Measurements from ENCODE around the gene SLC25A29. TPM values are rescaled to one million over a fixed set of nuclear protein-coding genes. Genes with fewer than 3 reads are reported as not detected.

Gene SLC25A29
- total and polyA plus RNA-seq, 2 of the 13 experiments (the other 11 are each of a cell fraction or from before 2014, with no cell fraction given), result 12.2 to 17.2 TPM

DNA sequence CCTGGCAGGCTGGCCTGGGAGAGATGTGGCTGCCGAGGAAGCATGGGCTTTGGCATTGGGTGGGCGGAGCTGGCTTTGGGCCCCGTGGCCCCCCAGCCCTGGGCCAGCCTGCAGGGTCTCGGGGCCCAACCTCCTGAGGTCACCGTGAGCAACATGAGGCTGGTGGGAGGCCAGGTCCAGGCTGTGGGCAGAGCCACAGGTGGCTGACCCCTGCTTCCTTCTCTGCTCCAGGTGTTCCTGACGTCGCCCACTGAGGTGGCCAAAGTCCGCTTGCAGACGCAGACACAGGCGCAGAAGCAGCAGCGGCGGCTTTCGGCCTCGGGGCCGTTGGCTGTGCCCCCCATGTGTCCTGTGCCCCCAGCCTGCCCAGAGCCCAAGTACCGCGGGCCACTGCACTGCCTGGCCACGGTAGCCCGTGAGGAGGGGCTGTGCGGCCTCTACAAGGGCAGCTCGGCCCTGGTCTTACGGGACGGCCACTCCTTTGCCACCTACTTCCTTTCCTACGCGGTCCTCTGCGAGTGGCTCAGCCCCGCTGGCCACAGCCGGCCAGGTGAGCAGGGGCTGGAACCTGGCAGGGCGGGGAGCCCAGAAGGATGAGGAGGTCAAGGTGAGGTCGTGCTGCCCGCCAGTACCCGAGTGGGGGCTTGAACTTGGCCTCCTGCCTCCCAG is 22.4 kb upstream of the SLC25A29 start (continued):
- TF ChIP-seq ZNF772 (CRISPR knock-in tag; IDR thresholded peaks at IDR 0.05), result no peak; the same call in 1 of the 2 replicates
- peak; percentile 67; the same call in 1 of the 2 replicates for TF ChIP-seq ZIK1 (CRISPR knock-in tag; IDR thresholded peaks at IDR 0.05; ENCODE audit: borderline replicate concordance, low read depth)
- peak; percentile 75; the same call in 1 of the 2 replicates for TF ChIP-seq MEIS1 (CRISPR knock-in tag; IDR thresholded peaks at IDR 0.05; ENCODE audit: borderline replicate concordance)
- TF ChIP-seq ZNF460 (CRISPR knock-in tag; IDR thresholded peaks at IDR 0.05; ENCODE audit: borderline replicate concordance), result no peak
- TF ChIP-seq, protein P1, sequence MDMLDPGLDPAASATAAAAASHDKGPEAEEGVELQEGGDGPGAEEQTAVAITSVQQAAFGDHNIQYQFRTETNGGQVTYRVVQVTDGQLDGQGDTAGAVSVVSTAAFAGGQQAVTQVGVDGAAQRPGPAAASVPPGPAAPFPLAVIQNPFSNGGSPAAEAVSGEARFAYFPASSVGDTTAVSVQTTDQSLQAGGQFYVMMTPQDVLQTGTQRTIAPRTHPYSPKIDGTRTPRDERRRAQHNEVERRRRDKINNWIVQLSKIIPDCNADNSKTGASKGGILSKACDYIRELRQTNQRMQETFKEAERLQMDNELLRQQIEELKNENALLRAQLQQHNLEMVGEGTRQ (IDR thresholded peaks at IDR 0.05; ENCODE audit: low read depth, low read length), result no peak
- TF ChIP-seq, protein P1 (CRISPR knock-in tag; IDR thresholded peaks at IDR 0.05; ENCODE audit: borderline replicate concordance), result no peak
- TF ChIP-seq, protein P2, sequence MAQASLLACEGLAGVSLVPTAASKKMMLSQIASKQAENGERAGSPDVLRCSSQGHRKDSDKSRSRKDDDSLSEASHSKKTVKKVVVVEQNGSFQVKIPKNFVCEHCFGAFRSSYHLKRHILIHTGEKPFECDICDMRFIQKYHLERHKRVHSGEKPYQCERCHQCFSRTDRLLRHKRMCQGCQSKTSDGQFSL (CRISPR knock-in tag; IDR thresholded peaks at IDR 0.05), result no peak
- TF ChIP-seq, protein P3, sequence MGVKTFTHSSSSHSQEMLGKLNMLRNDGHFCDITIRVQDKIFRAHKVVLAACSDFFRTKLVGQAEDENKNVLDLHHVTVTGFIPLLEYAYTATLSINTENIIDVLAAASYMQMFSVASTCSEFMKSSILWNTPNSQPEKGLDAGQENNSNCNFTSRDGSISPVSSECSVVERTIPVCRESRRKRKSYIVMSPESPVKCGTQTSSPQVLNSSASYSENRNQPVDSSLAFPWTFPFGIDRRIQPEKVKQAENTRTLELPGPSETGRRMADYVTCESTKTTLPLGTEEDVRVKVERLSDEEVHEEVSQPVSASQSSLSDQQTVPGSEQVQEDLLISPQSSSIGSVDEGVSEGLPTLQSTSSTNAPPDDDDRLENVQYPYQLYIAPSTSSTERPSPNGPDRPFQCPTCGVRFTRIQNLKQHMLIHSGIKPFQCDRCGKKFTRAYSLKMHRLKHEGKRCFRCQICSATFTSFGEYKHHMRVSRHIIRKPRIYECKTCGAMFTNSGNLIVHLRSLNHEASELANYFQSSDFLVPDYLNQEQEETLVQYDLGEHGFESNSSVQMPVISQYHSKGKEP (CRISPR knock-in tag; IDR thresholded peaks at IDR 0.05), result no peak
- 0 out of 2 replicates have a peak, but pooled peaks have one; percentile 11 for TF ChIP-seq SP5 (CRISPR knock-in tag; IDR thresholded peaks at IDR 0.05; ENCODE audit: borderline replicate concordance, low read depth)
- TF ChIP-seq ELF3 (CRISPR knock-in tag; IDR thresholded peaks at IDR 0.05), result peak; percentile 48; the same call in 1 of the 2 replicates
- TF ChIP-seq TMF1 (CRISPR knock-in tag; IDR thresholded peaks at IDR 0.05; ENCODE audit: low read depth), result no peak
- TF ChIP-seq, protein P4, sequence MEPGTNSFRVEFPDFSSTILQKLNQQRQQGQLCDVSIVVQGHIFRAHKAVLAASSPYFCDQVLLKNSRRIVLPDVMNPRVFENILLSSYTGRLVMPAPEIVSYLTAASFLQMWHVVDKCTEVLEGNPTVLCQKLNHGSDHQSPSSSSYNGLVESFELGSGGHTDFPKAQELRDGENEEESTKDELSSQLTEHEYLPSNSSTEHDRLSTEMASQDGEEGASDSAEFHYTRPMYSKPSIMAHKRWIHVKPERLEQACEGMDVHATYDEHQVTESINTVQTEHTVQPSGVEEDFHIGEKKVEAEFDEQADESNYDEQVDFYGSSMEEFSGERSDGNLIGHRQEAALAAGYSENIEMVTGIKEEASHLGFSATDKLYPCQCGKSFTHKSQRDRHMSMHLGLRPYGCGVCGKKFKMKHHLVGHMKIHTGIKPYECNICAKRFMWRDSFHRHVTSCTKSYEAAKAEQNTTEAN (CRISPR knock-in tag; conservative IDR thresholded peaks at IDR 0.05), result 0 out of 2 replicates have a peak, but pooled peaks have one; percentile 21
- 0 out of 2 replicates have a peak, but pooled peaks have one; percentile 40 for TF ChIP-seq IRF2 (CRISPR knock-in tag; IDR thresholded peaks at IDR 0.05)
- TF ChIP-seq SOX13 (IDR thresholded peaks at IDR 0.05), result no peak
- no peak for TF ChIP-seq SOX13 (CRISPR knock-in tag; conservative IDR thresholded peaks at IDR 0.05 in 1 of 2, IDR thresholded peaks at IDR 0.05 in 1 of 2)
- TF ChIP-seq ISL2 (CRISPR knock-in tag; IDR thresholded peaks at IDR 0.05), result no peak
- TF ChIP-seq ZNF317 (CRISPR knock-in tag; IDR thresholded peaks at IDR 0.05), result no peak
- peak; percentile 51; the same call in 1 of the 2 replicates for TF ChIP-seq SPEN (CRISPR knock-in tag; IDR thresholded peaks at IDR 0.05; ENCODE audit: low read depth)
- TF ChIP-seq BCL6 (CRISPR knock-in tag; IDR thresholded peaks at IDR 0.05), result no peak
- no peak for TF ChIP-seq NR2F6 (IDR thresholded peaks at IDR 0.05)
- no peak for TF ChIP-seq NR2F6 (CRISPR knock-in tag; IDR thresholded peaks at IDR 0.05)
- TF ChIP-seq JARID2 (CRISPR knock-in tag; IDR thresholded peaks at IDR 0.05; ENCODE audit: insufficient replicate concordance), result no peak
- no peak for TF ChIP-seq ZNF775 (CRISPR knock-in tag; IDR thresholded peaks at IDR 0.05; ENCODE audit: borderline replicate concordance)
- TF ChIP-seq ZNF782 (CRISPR knock-in tag; IDR thresholded peaks at IDR 0.05; ENCODE audit: borderline replicate concordance), result peak; percentile 65; the same call in 1 of the 2 replicates
